HG03575 (cell line): ENCODE results near the gene HOXC13.

Experiments
- ATAC-seq: cut with Tn5 transposase; IDR thresholded peaks from one replicate; pipeline ENCODE4 v1.9.1; 2021; ENCODE audit not compliant: unreplicated experiment, insufficient number of reproducible peaks, low FRiP score; ENCODE audit errors: extremely low read depth

The HOXC13 gene

GRCh38 chr12:53937596-53938325 is 870 bp upstream of the HOXC13 start:
- ATAC-seq, result no peak

GRCh38 chr12:53939141-53940108 is 794 bp downstream of the HOXC13 start:
- ATAC-seq, result no peak

DNA sequence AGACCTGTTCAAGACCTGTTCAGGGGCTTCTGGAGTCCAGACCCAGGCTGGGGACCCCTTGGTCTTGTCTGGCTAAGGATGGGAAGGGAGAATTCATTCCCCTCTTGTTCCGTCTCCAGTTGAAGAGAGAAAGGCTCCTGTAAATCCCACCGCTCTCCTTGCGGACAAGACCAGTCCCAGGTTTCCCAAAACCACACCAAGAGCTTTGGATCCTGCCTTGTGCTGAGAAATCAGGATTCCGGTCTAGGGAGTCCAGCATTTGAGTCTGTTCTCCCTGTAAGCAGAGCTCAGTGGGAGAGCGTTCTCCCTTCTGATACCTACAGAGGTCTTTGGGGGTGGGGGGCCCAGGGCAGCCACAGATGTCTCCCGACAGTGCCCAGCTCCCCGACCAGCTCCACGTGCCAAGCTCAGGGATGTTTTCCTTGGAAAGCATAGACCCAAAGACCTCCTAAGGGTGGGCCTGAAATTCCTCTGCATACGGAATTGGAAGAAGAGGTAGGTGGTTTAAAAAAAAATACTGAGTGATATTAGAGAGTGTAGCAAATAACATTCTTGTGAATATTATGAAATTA is 1.9 kb downstream of the HOXC13 start:
- no peak for ATAC-seq

GRCh38 chr12:53941187-53941586 is 2.6 kb downstream of the HOXC13 start:
- no peak for ATAC-seq

DNA sequence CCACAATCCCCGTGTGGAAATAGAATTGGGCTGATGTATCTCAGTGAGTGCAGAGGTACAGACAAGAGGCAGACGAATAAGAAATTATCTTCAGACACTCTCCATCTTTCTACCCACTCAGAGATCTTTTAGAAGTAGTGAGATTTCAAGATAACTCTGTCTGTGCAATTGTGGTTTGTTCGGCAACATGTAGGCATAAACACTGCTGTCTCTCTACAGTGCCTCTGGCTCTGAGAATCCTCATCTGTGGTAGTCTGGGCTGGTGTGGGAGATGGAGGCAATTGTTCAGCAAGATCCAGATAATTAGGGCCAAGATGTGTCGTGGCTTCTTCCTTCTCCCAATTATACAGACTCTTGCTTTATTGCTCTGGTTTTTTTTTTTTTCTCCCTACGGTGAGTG is 3.1 kb downstream of the HOXC13 start:
- ATAC-seq, result no peak

DNA sequence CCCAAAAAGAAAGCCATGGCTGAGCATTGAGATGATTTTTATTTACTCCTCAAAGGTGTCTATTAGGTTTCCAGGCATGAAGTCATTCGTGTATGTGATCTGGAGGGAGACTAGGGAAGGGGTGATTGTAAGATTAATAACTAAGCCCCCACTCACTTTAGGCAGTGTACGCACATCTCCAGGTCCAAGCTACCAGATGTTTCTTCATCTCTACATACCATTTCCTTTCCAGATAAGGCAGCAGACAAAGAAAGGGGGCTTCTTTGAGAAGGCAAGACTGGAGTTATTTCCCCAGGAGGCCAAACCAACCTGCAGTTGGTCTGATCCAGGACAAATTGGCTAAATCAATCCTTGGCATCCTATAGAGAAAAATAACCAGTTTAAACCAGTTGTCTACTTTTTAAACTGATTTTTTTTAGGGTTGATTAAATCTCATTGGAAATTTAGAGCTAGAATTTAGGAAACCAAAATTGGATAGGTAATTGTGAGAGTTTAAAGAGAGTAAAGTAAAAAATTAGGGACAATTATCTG is 3.9 kb downstream of the HOXC13 start:
- no peak for ATAC-seq

GRCh38 chr12:53944209-53944608 is 5.6 kb downstream of the HOXC13 start:
- no peak for ATAC-seq

DNA sequence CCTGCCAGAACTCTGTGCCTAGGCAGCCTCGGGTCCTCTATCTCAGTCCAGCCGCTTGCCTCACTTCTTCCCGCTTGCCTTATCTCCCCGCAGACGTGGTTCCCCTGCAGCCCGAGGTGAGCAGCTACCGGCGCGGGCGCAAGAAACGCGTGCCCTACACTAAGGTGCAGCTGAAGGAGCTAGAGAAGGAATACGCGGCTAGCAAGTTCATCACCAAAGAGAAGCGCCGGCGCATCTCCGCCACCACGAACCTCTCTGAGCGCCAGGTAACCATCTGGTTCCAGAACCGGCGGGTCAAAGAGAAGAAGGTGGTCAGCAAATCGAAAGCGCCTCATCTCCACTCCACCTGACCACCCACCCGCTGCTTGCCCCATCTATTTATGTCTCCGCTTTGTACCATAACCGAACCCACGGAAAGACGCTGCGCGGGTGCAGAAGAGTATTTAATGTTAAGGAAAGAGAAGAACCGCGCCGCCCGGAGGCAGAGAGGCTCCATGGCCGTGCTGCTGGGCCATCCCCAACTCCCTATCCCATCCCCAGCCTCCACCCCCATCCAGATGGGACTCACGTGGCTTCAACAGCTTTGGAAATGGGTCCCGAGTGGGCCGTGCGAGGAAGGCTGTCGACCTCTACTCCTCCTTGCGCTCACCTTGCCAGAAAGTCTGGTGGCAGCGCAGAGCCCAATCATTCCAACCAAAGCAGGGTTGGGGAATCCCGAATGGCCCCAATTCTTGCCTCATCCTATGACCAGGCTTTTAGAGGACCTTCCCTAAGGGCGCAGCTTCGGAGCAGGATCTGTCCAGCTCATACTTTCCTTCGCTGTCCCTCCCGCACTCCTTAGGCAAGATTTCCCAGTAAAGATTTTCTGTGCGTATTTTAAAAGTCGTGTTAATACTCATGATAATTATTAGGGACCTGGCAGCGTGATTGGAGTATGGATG is 6.5 kb downstream of the HOXC13 start:
- no peak for ATAC-seq

DNA sequence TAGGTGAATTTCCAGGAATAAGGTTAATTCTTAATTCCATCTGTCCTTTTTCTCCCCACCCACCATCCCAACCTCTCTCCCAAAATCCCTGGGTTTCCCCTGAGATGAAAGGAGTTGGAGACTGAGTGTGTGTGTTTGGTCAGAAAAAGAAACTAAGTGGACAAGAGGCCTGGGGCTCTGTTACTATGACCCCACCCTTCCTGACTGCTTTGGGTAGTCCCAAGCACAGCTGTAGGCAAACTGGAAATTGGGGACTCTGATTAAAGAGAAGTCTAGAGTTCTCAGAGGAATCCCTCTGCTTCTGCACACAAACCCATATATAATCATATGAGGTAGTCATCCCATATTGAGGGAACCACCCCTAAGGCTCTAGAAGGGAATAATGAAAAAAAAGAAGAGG is 9.1 kb downstream of the HOXC13 start:
- ATAC-seq, result no peak

GRCh38 chr12:53948650-53949593 is 10.3 kb downstream of the HOXC13 start:
- no peak for ATAC-seq

GRCh38 chr12:53949631-53950436 is 11.2 kb downstream of the HOXC13 start:
- no peak for ATAC-seq

- no peak for ATAC-seq
Measured at GRCh38 chr12:53950437-53950773, 11.8 kb downstream of the HOXC13 start.

DNA sequence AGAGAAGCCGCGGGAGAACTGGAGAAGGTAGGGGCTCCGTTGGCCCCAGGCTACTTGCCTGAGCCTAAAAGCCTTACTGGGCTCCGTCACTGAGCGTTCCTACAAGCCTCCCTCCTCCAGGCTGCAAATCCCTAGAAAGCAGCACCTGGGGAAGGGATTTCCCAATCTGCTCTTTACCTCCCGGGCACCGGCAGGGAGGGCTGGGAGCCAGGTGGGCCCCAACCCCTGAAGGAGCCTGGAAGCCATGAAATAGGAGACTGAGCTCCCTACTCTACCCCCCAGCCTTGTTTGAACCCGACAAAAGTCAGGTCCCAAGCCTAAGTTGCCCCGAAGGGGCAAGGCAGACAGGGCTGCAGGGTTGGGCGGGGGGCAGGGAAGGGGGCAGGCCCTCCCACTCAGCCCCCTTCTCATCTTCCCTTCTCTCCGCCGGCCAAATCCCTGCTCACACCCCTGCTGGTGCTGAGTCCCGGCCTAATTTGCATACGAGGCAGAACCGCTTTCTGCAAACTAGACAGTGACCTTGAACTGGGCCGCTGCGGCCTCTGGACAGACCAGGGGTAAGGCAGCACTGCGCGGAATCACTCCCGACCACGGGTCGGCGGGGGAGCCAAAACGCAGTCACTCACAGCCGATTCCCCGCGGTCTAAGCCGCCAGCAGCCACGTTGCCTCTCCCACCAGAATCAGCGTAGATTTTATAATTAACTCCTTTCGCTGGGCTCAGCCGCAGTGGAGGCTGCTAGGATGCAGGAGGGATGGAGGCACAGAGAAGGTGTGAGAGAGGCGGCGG is 12.4 kb downstream of the HOXC13 start:
- no peak for ATAC-seq

GRCh38 chr12:53951577-53952334 is 13.1 kb downstream of the HOXC13 start:
- no peak for ATAC-seq

GRCh38 chr12:53952335-53952694 is 13.7 kb downstream of the HOXC13 start:
- no peak for ATAC-seq
